ENCODE measurements around the gene OGDH. TPM values are rescaled to one million over a fixed set of nuclear protein-coding genes. Genes with fewer than 3 reads are reported as not detected.

Gene OGDH
- total and polyA plus RNA-seq, 4 experiments from 2014 or later = 42.2 to 126 (median 88.8) TPM

GRCh38 chr7:44757311-44757710, 150.9 kb downstream of the OGDH start:
- Mint-ChIP-seq H3K9me3 (no peaks in the 10 kb centered on the region), H3K27ac (no peak overlapping the region), H3K4me1 (peaks cover 14 to 36% (median 18%) of the 10 kb centered on the region in 4 donors), H3K4me3 (no peak overlapping the region), H3K27me3 (no peaks in the 10 kb centered on the region), H3K36me3 (peaks cover 9 to 29% of the 10 kb centered on the region in 2 donors)
- H3K27ac ChIP-seq (ENCODE audit: low read depth, low read length) = no peak overlapping the region
- intact Hi-C loops (cut with micrococcal nuclease) = no loop called here
- H3K36me3 ChIP-seq (ENCODE audit: insufficient read depth, low read length) = peaks cover 47% of the 10 kb centered on the region
- CTCF ChIA-PET (ENCODE audit: partially characterized antibody) = no interaction called here
- no peaks in the 10 kb centered on the region for H3K27me3 ChIP-seq (ENCODE audit: insufficient read depth, low read length)
- peaks cover 31% of the 10 kb centered on the region for H3K4me1 ChIP-seq (ENCODE audit: insufficient read depth, low read length)
- no peaks in the 10 kb centered on the region for H3K9me3 ChIP-seq (ENCODE audit: control insufficient read depth in 1 of 2, low read length in 2 of 2)
- POLR2A ChIA-PET (ENCODE audit: partially characterized antibody) = interaction anchor here (0.9 to 1.0 kb wide), 2 partner anchors 10 to 41 kb away, joined by 3 read pairs; no protein-coding TSS in a partner anchor
- H3K4me3 ChIP-seq (ENCODE audit: low read length in 2 of 2) = no peak overlapping the region
- DNase-seq = no peak

GRCh38 chr7:44757739-44758138, 151.3 kb downstream of the OGDH start:
- ChIA-PET POLR2A (ENCODE audit: partially characterized antibody) (interaction anchor here (0.9 kb wide), 1 partner anchor 40 kb away, joined by 3 read pairs; no protein-coding TSS in a partner anchor), CTCF (ENCODE audit: partially characterized antibody) (interaction anchor here (0.7 kb wide), 1 partner anchor 159 kb away, joined by 3 read pairs; no protein-coding TSS in a partner anchor)
- Histone ChIP-seq H3K4me3 (ENCODE audit: low read length in 2 of 2) (no peak overlapping the region), H3K36me3 (ENCODE audit: insufficient read depth, low read length) (peaks cover 51% of the 10 kb centered on the region), H3K27me3 (ENCODE audit: insufficient read depth, low read length) (no peaks in the 10 kb centered on the region), H3K27ac (ENCODE audit: low read depth, low read length) (no peak overlapping the region), H3K4me1 (ENCODE audit: insufficient read depth, low read length) (peaks cover 27% of the 10 kb centered on the region), H3K9me3 (ENCODE audit: control insufficient read depth in 1 of 2, low read length in 2 of 2) (no peaks in the 10 kb centered on the region)
- H3K4me3 Mint-ChIP-seq = no peak overlapping the region
- peaks cover 11 to 31% of the 10 kb centered on the region in 2 donors for H3K36me3 Mint-ChIP-seq
- H3K9me3 Mint-ChIP-seq = no peaks in the 10 kb centered on the region
- no peak for DNase-seq
- H3K27me3 Mint-ChIP-seq = no peaks in the 10 kb centered on the region
- H3K27ac Mint-ChIP-seq = no peak overlapping the region
- peaks cover 10 to 31% (median 14%) of the 10 kb centered on the region in 4 donors for H3K4me1 Mint-ChIP-seq
- intact Hi-C loops (cut with micrococcal nuclease) = no loop called here

Other genes starting within 250 kb of the OGDH start
- 100 to 1,000 TPM; 100 to 108 TPM for gene NUDCD3, start 116.0 kb upstream of the OGDH start, total RNA-seq
- gene NUDCD3, start 116.0 kb upstream of the OGDH start, polyA plus RNA-seq = 10 to 100 TPM; 55.2 to 61.8 TPM
- gene NPC1L1, start 65.3 kb upstream of the OGDH start, total RNA-seq = under 1 TPM; 0.19 to 0.23 TPM
- not detected for gene NPC1L1, start 65.3 kb upstream of the OGDH start, polyA plus RNA-seq
- 100 to 1,000 TPM; 109 to 114 TPM for gene DDX56, start 32.7 kb upstream of the OGDH start, total RNA-seq
- 10 to 100 TPM; 48.9 to 50.5 TPM for gene DDX56, start 32.7 kb upstream of the OGDH start, polyA plus RNA-seq
- 100 to 1,000 TPM; 108 to 110 TPM for gene TMED4, start 24.4 kb upstream of the OGDH start, total RNA-seq
- 10 to 100 TPM; 65.4 to 68.1 TPM for gene TMED4, start 24.4 kb upstream of the OGDH start, polyA plus RNA-seq
- gene ZMIZ2, start 142.2 kb downstream of the OGDH start, total RNA-seq = 100 to 1,000 TPM; 169 to 170 TPM
- gene ZMIZ2, start 142.2 kb downstream of the OGDH start, polyA plus RNA-seq = 10 to 100 TPM in 1 of 2 donors, 1 to 10 TPM in 1; 1.1 to 12.1 TPM
- 100 to 1,000 TPM; 677 to 707 TPM for gene PPIA, start 190.1 kb downstream of the OGDH start, total RNA-seq
- gene PPIA, start 190.1 kb downstream of the OGDH start, polyA plus RNA-seq = 1,000 to 10,000 TPM; 2,815 to 3,590 TPM
- gene H2AZ2, start 241.5 kb downstream of the OGDH start, total RNA-seq = 100 to 1,000 TPM; 168 to 169 TPM
- gene H2AZ2, start 241.5 kb downstream of the OGDH start, polyA plus RNA-seq = 100 to 1,000 TPM; 231 to 236 TPM